Stimulated activated CD4-positive, alpha-beta T cell treated with anti-CD3 and anti-CD28 coated beads, TNF-alpha, amount 100 ng/mL, for 4 hours (primary cell): ENCODE results near the gene PPM1N.

Experiments
- DNase-seq, 3 experiments: peaks; one replicate each; pipeline ENCODE4 v3.0.0-alpha.2; 2020; ENCODE audit warnings: low read depth in 3 of 3

The PPM1N gene

DNA sequence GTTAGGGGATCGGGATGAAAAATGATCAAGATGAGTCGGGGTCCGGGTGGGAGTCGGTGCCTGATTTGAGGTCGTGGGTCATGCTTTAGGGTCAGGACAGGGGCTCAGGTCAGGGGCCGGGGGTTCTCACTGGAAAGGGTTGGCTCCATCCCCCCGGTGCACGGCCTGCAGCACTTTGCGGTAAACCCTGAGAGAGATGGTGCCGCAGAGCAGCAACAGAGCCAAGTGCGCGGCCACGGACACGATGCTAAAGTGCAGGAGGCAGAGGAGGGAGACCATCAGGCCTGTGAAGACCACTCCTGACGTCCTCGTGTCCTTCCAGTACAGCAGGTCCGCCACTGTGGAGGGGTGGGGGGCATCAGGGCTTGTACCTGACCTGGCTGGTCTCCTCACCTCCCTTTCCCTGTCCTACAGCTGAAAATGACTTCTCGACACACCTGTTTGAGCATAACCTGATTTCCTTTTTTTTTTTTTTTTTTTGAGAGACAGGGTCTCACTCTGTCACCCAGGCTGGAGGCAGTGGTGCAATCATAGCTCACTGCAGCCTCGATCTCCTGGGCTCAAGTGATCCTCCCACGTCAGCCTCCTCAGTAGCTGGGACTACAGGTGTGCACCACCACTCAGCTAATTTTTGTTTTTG lies 8.9 kb upstream of the PPM1N start:
- no peak for DNase-seq

DNA sequence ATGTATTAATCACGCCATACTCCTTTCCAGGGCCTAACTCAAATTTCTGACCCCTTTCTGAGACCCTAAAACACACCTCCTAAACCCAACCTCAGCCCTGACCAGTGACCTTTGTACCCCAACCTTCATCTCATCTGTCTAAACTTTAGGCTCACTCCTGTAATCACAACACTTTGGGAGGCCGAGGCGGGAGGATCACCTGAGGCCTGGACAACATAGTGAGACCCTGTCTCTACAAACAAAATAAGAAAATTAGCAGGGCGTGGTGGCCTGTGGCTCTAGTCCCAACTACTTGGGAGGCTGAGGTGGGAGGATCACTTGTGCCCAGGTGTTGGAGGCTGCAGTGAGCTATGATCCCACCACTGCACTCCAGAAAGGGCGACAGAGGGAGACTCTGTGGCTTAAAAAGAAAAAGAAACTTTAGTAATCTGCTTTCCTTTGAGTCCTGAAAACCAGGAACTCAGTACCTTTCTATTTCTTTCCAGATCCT lies 6.1 kb upstream of the PPM1N start:
- DNase-seq = no peak

GRCh38 chr19:45492627-45493470 lies 5.4 kb upstream of the PPM1N start:
- no peak for DNase-seq

DNA sequence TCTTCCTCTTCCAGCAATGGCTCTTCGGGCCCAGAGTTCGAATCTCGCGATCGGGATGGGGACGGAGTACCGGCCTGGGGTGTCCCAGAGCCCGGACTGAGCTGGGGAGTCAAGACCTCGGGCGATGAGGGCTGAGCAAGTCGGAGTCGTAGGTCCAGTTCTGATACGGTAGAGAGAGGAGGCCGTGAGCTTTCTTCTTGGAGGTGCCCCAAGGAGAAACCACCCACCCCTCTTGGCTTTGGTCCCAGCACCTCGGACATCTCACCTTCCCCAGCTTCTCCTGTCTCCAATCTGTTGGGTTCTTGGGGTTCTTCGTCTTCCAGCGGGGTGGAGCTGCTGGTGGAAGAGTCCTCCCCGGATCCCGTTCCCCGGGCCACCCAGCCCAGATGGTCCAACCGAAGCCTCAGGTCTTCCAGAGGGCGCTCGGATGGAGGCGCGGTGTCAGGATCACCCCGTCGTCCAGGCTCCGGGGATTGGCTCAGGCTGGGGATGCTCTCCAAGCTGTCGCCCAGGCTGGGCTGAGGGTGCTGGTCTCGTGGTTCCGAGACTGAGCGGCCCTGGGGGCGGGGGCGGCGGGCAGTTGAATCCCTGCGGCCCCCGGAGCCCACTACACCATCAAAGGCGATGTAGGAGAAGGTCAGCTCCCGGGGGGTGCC lies 3.9 kb upstream of the PPM1N start:
- no peak for DNase-seq

GRCh38 chr19:45495178-45495577 lies 3.1 kb upstream of the PPM1N start:
- DNase-seq = no peak

DNA sequence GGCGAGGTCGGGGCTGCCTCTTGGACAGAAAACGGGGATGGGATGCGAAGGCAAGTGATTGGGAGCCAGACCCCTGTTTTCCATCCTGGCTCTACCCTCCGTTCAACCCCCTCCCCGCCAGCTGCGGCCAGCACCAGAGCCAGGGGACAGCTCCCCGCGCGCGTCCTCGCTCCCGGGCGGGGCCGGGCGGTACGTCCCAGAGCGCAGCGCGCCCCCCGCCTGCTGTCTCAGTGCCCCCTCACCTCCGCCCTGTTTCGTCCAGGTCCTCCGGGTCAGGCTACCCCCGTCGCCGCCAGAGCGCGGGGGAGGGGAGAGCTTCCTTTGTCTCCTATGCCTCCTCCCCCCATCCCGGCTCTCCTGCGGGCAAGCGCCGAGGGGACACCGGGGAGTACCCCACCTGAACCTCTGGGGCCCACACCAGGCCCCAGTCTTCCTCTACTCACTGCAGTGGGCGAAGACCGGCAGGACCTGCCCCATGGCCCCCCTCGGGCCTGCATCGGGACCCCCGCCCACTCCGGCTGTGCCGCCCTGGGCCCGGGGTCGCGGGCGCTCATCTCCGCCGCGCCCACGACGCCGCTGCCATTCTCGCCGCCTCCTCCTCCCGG lies 1.8 kb upstream of the PPM1N start:
- no peak for DNase-seq

DNA sequence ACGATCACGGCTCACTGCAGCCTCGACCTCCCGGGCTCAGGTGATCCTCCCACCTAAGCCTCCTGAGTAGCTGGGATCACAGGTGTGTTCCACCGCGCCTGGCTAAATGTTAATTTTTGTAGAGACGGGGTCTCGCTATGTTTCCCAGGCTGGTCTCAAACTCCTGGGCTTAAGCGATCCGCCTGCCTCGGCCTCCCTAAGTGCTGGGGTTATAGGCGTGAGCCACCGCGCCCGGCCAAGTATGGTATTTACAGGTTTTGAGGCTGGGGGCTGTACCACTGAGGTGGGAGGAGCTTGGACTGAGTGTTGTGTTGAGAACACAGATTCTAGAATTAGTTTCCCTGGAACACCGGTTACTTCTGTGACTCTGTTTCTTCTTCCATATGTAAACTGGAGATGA lies 452 bp upstream of the PPM1N start:
- no peak for DNase-seq

GRCh38 chr19:45499196-45500180 lies 1.2 kb downstream of the PPM1N start:
- DNase-seq = peak in 2 of 3 experiments; percentile 44 to 64

DNA sequence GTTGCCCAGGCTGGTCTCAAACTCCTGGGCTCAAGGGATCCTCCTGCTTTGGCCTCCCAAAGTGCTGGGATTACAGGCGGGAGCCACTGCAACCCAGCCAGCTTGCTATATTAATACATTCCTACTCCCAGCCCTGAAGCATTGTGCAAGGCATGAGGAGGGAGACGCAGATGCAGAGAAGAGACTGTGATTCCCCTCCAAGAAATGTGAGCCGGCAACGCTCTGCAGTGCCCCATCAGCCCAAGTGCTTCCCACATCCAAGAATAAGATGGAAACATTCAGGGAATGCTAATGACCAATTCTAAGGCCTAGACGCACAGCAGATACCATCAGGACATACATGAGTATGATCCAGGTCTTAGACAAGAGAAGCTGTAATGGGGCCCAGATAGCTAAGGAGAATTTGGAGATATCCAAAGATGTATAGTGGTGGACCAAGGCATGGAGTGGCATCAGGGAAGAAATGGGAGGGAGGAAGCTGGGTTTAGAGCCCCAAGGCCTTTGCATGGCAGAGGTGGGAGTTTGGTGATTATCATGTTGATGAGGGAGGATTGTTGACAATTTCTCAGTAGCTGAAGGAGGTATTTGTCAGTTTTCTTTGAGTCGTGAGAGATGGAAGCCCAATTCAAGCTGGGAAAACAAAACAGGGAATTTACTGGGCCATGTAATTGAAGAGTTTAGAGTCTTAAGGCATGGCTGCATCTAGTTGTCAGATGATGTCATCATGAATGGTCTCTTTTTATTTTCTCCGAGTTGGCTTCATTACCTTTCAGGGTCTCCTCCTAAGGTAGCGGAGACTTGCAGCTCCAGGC lies 2.9 kb downstream of the PPM1N start:
- no peak for DNase-seq

GRCh38 chr19:45501730-45502014 lies 3.4 kb downstream of the PPM1N start:
- DNase-seq = no peak

GRCh38 chr19:45502111-45502510 lies 3.9 kb downstream of the PPM1N start:
- DNase-seq = no peak

DNA sequence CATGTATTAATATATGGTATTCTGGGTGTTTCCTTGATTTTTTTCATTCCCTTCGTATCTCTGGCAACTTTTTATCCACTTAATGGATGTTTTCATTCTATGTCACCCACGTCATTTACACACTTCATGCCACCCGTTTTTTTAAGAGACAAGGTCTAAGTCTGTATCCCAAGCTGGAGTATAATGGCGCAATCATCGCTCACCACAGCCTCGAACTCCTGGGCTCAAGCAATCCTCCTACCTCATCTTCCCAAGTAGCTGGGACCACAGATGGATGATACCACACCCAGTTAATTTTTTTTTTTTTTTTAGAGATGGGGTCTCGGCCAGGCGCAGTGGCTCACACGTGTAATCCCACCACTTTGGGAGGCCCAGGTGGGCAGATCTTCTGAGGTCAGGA lies 5.7 kb downstream of the PPM1N start:
- no peak for DNase-seq

DNA sequence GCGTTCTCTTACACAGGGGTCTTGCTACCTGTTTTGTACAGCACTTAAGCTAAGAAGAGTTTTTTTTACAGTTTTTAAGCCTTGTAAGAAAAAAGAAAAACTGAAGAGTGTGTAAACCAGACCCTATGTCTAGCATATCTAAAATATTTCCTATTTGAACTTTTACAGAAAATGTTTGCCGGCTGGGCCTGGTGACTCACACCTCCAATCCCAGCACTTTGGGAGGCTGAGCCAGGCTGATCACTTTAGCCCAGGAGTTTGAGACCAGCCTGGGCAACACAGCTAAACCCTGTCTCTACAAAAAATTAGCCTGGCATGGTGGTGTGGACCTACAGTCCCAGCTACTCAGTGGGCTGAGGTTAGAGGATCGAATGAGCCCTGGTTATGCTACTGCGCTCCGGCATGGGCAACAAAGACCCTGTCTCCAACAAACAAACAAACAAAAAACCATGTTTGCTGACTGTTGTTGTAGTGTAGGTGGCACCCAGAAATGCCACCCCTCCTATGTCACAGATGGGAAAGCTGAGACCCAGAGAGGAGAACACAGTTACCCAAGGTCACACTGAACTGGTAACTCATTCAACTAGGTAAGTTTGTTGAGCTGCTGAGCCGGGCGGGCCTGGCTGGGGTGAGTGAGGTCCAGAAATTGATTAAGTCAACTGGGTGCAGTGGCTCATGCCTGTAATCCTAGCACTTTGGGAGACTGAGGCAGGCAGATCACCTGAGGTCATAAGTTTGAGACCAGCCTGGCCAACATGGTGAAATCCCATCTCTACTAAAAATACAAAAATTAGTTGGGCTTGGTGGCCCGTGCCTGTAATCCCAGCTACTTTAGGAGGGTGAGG lies 7.1 kb downstream of the PPM1N start:
- DNase-seq = no peak

DNA sequence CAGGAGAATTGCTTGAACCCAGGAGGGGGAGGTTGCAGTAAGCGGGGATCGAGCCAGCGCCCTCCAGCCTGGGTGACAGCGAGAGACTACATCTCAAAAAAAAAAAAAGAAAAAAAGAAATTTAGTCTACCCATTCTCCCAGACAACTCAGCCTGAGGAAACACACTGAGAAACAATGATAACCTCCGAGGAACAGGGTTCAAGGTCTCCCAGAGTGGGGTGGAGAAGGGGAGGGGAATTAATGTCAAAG lies 7.7 kb downstream of the PPM1N start:
- no peak for DNase-seq

GRCh38 chr19:45506246-45506988 lies 8.2 kb downstream of the PPM1N start:
- DNase-seq = peak; percentile 98 to 99 (median 99)

- DNase-seq = peak; percentile 71 to 85 (median 83)
These were observed 9.0 kb downstream of the PPM1N start, which contains the start of gene VASP for GRCh38 chr19:45506989-45507871. Gene VASP, plus strand, starts transcription at chr19:45507479. Its CDS starts 293 bp downstream, at chr19:45507772.

DNA sequence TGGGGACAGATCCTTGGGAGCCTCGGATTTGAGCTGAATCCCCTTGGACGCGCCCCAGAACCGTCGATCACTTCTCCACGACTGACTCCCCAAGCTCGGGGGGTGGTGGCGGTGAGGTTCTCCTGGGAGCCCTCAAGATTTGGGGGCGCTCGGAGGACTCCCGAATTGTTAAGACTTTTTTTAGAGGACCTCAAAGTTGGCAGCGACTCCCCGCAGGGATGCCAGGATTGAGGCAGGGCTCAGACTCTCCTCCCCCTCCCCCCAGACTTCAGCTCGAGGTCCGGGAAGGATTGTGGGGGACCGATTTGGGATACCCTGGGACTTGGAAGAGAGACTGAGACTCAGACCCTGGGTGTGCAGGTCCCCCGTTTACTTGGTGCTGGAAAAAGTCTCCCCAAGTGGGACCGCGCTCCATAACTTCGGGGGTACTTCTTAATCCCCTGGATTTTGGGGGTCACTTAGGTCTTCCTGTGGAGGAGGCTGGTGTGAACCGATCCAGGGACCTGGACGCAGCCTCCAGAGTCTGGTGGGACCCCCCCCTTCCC lies 9.7 kb downstream of the PPM1N start:
- DNase-seq = no peak
